ENCODE data around the gene PRG3. TPM values are rescaled to one million over a fixed set of nuclear protein-coding genes. Genes with fewer than 3 reads are reported as not detected.
"Not testable (repeated sequence)": the region's sequence is repeated elsewhere in the genome, so short reads cannot be mapped to it uniquely, and the experiment has no call there.

PRG3 gene
- total RNA-seq, 1 experiment from 2014 or later: not detected

DNA sequence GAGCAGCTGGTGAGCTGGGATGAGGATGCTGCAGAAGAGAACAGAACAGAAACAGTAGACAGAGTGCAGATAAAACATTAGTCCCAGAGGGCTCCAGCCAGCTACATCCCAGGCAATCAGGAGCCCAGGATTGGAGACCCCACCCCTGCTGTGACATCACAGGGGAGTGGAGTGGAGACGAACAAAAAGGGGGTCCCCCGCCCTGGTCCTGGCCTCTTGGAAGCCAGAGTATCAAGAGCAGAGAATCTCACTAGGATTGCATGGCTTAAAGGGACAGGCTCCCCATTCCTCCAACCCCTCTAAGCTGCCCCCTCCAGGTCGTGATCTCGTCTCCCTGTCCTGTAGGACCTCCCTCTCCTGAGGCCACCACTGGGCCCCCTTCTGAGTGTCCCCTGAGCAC, 42.8 kb downstream of the PRG3 start, which contains the start of gene P2RX3:
Gene P2RX3 (plus strand): TSS at position 211 of the 400 bp plus-strand sequence. CDS start 199 bp downstream, outside the sequence.
- Histone ChIP-seq H3K27ac (ENCODE audit: low read length) (no peak within 1 kb of the TSS), H3K36me3 (ENCODE audit: control insufficient read depth, insufficient read depth, low read length) (peaks cover 3% of the 10 kb centered on the region; the same call in 1 of the 2 replicates), H3K27me3 (ENCODE audit: control insufficient read depth, insufficient read depth, low read length) (no peaks in the 10 kb centered on the region), H3K4me3 (ENCODE audit: low read depth in 2 of 2, low read length in 2 of 2) (no peak within 1 kb of the TSS), H3K9me3 (ENCODE audit: control insufficient read depth, insufficient read depth, low read depth, low read length) (no peaks in the 10 kb centered on the region), H3K4me1 (ENCODE audit: control insufficient read depth, insufficient read depth, low read length) (peaks cover 22% of the 10 kb centered on the region)
- DNase-seq (ENCODE audit: low read depth, low spot score): no peak
- ATAC-seq: no peak
- TF ChIP-seq POLR2AphosphoS5 (IDR thresholded peaks at IDR 0.05; ENCODE audit: low read depth, low read length) (no peak), CTCF (IDR thresholded peaks at IDR 0.05) (no peak), REST (IDR thresholded peaks at IDR 0.05; ENCODE audit: insufficient read depth in 1 of 2, low read depth in 2 of 2, low read length in 1 of 2) (no peak), TCF7L2 (IDR thresholded peaks at IDR 0.05; ENCODE audit: low read depth, low read length) (no peak), SIN3A (IDR thresholded peaks at IDR 0.05; ENCODE audit: borderline replicate concordance, insufficient read depth, low read depth, low read length) (no peak)
- intact Hi-C loops (cut with micrococcal nuclease; ENCODE audit: unreplicated experiment) (no loop called here), in situ Hi-C loops (cut with HindIII; ENCODE audit: low pct_unique_long_range_greater_than_20kb, low sequenced_read_pairs) (no loop called here)
- CTCF ChIA-PET: no interaction called here
- no TSS peak for BruUV-seq (replicated peaks)
- POLR2A ChIA-PET: no interaction called here

GRCh38 chr11:57336856-57337255, 44.1 kb downstream of the PRG3 start:
- intact Hi-C loops (cut with micrococcal nuclease; ENCODE audit: unreplicated experiment); DNase-seq (ENCODE audit: low read depth, low spot score); CTCF ChIA-PET; H3K27ac ChIP-seq (ENCODE audit: low read length); in situ Hi-C loops (cut with HindIII; ENCODE audit: low pct_unique_long_range_greater_than_20kb, low sequenced_read_pairs); BruUV-seq (replicated peaks); ATAC-seq; H3K9me3 ChIP-seq (ENCODE audit: control insufficient read depth, insufficient read depth, low read depth, low read length); H3K36me3 ChIP-seq (ENCODE audit: control insufficient read depth, insufficient read depth, low read length); H3K4me3 ChIP-seq (ENCODE audit: low read depth in 2 of 2, low read length in 2 of 2); POLR2A ChIA-PET; H3K27me3 ChIP-seq (ENCODE audit: control insufficient read depth, insufficient read depth, low read length): not testable (repeated sequence)
- H3K4me1 ChIP-seq (ENCODE audit: control insufficient read depth, insufficient read depth, low read length): peaks cover 22% of the 10 kb centered on the region

- intact Hi-C loops (cut with micrococcal nuclease; ENCODE audit: unreplicated experiment): no loop called here
Observed at GRCh38 chr11:57336111-57336666, 44.8 kb downstream of the PRG3 start.

More at GRCh38 chr11:57336111-57336666, 44.8 kb downstream of the PRG3 start:
- no TSS peak for BruUV-seq (replicated peaks)
- POLR2A ChIA-PET: interaction anchor here (0.5 to 0.7 kb wide), 3 partner anchors 14 to 393 kb away, joined by 3 to 4 read pairs (median 3); no protein-coding TSS in a partner anchor
- TF ChIP-seq CTCF (IDR thresholded peaks at IDR 0.05) (no peak), SIN3A (IDR thresholded peaks at IDR 0.05; ENCODE audit: borderline replicate concordance, insufficient read depth, low read depth, low read length) (no peak), TCF7L2 (IDR thresholded peaks at IDR 0.05; ENCODE audit: low read depth, low read length) (no peak), REST (IDR thresholded peaks at IDR 0.05; ENCODE audit: insufficient read depth in 1 of 2, low read depth in 2 of 2, low read length in 1 of 2) (no peak), POLR2AphosphoS5 (IDR thresholded peaks at IDR 0.05; ENCODE audit: low read depth, low read length) (no peak)
- in situ Hi-C loops (cut with HindIII; ENCODE audit: low pct_unique_long_range_greater_than_20kb, low sequenced_read_pairs): no loop called here
- Histone ChIP-seq H3K27me3 (ENCODE audit: control insufficient read depth, insufficient read depth, low read length) (no peaks in the 10 kb centered on the region), H3K4me3 (ENCODE audit: low read depth in 2 of 2, low read length in 2 of 2) (peak overlapping the region; percentile 85 to 87), H3K9me3 (ENCODE audit: control insufficient read depth, insufficient read depth, low read depth, low read length) (no peaks in the 10 kb centered on the region), H3K4me1 (ENCODE audit: control insufficient read depth, insufficient read depth, low read length) (peaks cover 22% of the 10 kb centered on the region), H3K36me3 (ENCODE audit: control insufficient read depth, insufficient read depth, low read length) (peaks cover 8% of the 10 kb centered on the region; the same call in 1 of the 2 replicates), H3K27ac (ENCODE audit: low read length) (peak overlapping the region; percentile 91)
- ATAC-seq (no peak), DNase-seq (ENCODE audit: low read depth, low spot score) (no peak)
- CTCF ChIA-PET: interaction anchor here (0.5 kb wide), 1 partner anchor 361 kb away, joined by 5 read pairs; no protein-coding TSS in a partner anchor

All from Panc1 (cell line).